Gastrocnemius medialis (tissue), 4 donors: Measurements from ENCODE around the gene CHST5.

Source experiments
- CTCF ChIP-seq, 5 experiments: fragments of 450-650 bp in 3 of 5; fragments of 200-600 bp in 2 of 5; sonication (generic) in 2 of 5; IDR thresholded peaks in 4 of 5; conservative IDR thresholded peaks in 1 of 5; 1 replicate in 4 of 5; 2 replicates in 1 of 5; pipeline ENCODE4 v1.5.1; 2016 to 2019; ENCODE audit warnings: antibody characterized with exemption in 5 of 5, mild to moderate bottlenecking in 3 of 5, moderate library complexity in 3 of 5
- POLR2A ChIP-seq, 2 donors: fragments of 450-650 bp; IDR thresholded peaks; one replicate each; pipeline ENCODE4 v1.6.1; 2017; ENCODE audit warnings: antibody characterized with exemption in 2 of 2, mild to moderate bottlenecking in 2 of 2, moderate library complexity in 2 of 2

DNA sequence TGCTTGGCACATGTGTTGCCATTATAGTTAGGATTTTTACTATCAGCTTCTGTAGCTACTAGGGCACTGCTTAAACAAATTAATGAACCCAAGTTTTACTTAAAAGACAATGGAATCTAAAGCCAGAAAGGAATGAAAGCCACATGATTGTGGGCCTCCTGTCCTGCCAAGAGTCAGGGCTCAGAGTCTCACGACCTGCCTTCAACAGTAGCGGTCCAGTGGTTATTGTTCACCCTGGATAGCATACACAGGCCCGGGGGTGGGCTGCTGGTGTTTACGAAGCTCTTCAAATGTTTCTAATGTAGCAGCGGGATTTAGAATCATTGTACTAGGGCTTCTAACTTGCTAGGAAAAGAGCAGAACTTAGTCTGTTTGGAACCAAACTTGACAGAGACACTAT lies 38.0 kb upstream of the CHST5 start:
- TF ChIP-seq CTCF (IDR thresholded peaks at IDR 0.05 in 4 of 5, conservative IDR thresholded peaks at IDR 0.05 in 1 of 5): no peak
- TF ChIP-seq POLR2A (IDR thresholded peaks at IDR 0.05): no peak
